Globus pallidus (tissue), 1 donor: ENCODE measurements around the gene LHX8.
"Not testable (repeated sequence)": the region's sequence is repeated elsewhere in the genome, so short reads cannot be mapped to it uniquely, and the experiment has no call there.

Source experiments
- DNase-seq: peaks from one replicate; pipeline ENCODE4 v3.0.0-alpha.2; 2015; ENCODE audit warnings: low spot score

LHX8 gene

GRCh38 chr1:75133750-75134646, at the start of gene LHX8:
Gene LHX8 (plus strand): TSS chr1:75134388. CDS start chr1:75136615, 2,227 bp downstream.
- DNase-seq = no peak

GRCh38 chr1:75085931-75086330, 48.3 kb upstream of the LHX8 start:
- no peak for DNase-seq

- DNase-seq = no peak
Observed at GRCh38 chr1:75087278-75087677, 46.9 kb upstream of the LHX8 start.

- no peak for DNase-seq
Observed at GRCh38 chr1:75092141-75092540, 42.0 kb upstream of the LHX8 start.

GRCh38 chr1:75097654-75098053, 36.5 kb upstream of the LHX8 start:
- no peak for DNase-seq

GRCh38 chr1:75099581-75099980, 34.6 kb upstream of the LHX8 start:
- DNase-seq = no peak

GRCh38 chr1:75100481-75101092, 33.6 kb upstream of the LHX8 start:
- no peak for DNase-seq

- not testable (repeated sequence) for DNase-seq
Observed at GRCh38 chr1:75112362-75112951, 21.7 kb upstream of the LHX8 start.

GRCh38 chr1:75115654-75116053, 18.5 kb upstream of the LHX8 start:
- DNase-seq = no peak

- no peak for DNase-seq
Observed at GRCh38 chr1:75123756-75124155, 10.4 kb upstream of the LHX8 start.

GRCh38 chr1:75124510-75124909, 9.7 kb upstream of the LHX8 start:
- DNase-seq = no peak

GRCh38 chr1:75125161-75125726, 8.9 kb upstream of the LHX8 start:
- no peak for DNase-seq

GRCh38 chr1:75126611-75127101, 7.5 kb upstream of the LHX8 start:
- no peak for DNase-seq

GRCh38 chr1:75127916-75128717, 6.1 kb upstream of the LHX8 start:
- DNase-seq = no peak

- DNase-seq = no peak
Observed at GRCh38 chr1:75129660-75129982, 4.6 kb upstream of the LHX8 start.

GRCh38 chr1:75129983-75130789, 4.0 kb upstream of the LHX8 start:
- DNase-seq = no peak

GRCh38 chr1:75130865-75131564, 3.2 kb upstream of the LHX8 start:
- DNase-seq = no peak

GRCh38 chr1:75131565-75132241, 2.5 kb upstream of the LHX8 start:
- DNase-seq = no peak

GRCh38 chr1:75132242-75132811, 1.9 kb upstream of the LHX8 start:
- no peak for DNase-seq
